ENCODE data around the gene EXTL1. TPM values are rescaled to one million over a fixed set of nuclear protein-coding genes. Genes with fewer than 3 reads are reported as not detected.

The EXTL1 gene, protein sequence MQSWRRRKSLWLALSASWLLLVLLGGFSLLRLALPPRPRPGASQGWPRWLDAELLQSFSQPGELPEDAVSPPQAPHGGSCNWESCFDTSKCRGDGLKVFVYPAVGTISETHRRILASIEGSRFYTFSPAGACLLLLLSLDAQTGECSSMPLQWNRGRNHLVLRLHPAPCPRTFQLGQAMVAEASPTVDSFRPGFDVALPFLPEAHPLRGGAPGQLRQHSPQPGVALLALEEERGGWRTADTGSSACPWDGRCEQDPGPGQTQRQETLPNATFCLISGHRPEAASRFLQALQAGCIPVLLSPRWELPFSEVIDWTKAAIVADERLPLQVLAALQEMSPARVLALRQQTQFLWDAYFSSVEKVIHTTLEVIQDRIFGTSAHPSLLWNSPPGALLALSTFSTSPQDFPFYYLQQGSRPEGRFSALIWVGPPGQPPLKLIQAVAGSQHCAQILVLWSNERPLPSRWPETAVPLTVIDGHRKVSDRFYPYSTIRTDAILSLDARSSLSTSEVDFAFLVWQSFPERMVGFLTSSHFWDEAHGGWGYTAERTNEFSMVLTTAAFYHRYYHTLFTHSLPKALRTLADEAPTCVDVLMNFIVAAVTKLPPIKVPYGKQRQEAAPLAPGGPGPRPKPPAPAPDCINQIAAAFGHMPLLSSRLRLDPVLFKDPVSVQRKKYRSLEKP
- total RNA-seq, result not detected in 2 replicates

DNA sequence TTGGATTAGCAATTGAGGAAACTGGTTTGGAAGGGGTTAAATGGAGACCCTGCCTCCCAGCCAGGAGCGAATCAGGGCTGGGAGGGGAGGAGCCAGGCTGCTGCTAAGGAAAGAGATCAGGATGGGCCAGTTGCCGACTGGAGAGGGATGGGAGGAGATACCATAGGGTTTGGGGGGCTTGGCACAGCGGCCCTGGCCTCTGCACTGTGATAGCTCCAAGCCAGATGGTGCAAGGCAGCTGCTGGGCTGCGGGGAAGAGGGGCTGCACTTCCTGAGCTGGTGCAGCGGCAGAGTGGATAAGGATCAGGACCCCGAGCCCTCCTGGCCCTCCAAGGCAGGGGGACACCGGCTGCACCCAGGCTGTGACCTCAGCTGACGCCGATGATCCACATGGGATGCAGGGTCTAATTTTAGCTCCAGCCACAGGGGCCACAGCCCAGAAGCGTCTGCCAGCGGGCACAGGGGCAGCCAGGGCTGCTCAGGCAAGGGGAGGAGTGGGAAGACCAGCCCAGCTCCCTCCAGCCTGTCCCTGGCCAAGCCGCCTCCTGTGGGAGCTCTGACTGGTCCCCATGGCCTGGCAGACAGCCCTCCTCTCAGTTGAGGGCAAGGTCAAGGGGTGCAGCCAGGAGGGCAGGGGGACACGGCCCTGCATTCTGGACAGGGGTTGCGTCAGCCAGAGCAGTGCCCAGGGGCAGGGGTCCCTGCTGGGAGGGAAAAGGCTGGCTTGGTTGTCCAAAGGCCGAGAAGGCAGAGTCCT lies at the start of gene EXTL1:
TSS of gene EXTL1 (plus strand) at position 129 of the 757 bp plus-strand sequence. CDS start 872 bp downstream, outside the sequence.

DNA sequence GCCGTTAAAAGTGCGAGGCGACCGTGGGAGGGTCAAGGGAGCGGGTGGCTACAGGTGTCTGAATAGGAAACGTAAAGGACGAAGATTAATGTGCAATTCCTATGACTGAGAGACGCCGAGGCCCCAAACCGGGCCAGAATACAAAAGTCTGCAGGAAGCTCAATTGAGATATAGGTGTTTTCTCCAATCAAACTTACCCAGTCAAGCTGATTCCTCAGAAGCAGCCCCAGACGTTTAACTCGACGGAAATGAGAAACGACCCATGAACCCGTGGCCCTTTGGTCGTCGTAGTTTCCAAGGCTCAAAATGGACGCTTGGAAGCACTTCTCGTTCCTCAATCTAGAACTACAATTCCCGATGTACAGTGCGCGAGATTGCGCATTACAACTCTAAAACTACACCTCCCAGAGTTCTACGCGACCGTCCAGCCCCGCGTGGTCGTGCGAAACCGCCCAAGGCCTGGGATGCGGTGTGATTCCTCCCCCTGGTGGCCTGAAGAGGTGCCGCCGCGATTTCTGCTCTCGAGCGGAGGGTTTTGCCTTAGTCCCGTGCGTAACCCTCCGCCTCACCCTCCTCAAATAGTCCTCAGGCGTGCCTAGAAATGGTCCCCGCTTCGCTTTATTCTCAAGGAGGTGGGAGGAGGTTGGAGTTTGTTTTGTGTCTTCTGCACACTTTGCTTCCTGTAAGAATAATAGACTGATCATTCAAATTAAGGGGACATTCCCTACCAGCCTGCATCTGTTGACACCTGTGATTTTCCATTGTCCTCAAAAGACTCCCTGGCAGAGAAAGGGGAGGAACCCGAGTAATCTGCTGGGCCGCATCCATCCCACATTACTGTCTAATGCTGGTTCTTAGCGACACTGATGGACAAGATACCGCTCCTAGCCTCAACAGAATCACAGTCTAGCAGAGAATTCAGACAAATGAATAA lies 23.5 kb upstream of the EXTL1 start, which contains the start of gene PAFAH2:
TSS of gene PAFAH2 (minus strand) at position 236 of the 934 bp plus-strand sequence. CDS start 7,247 bp downstream, outside the sequence.

DNA sequence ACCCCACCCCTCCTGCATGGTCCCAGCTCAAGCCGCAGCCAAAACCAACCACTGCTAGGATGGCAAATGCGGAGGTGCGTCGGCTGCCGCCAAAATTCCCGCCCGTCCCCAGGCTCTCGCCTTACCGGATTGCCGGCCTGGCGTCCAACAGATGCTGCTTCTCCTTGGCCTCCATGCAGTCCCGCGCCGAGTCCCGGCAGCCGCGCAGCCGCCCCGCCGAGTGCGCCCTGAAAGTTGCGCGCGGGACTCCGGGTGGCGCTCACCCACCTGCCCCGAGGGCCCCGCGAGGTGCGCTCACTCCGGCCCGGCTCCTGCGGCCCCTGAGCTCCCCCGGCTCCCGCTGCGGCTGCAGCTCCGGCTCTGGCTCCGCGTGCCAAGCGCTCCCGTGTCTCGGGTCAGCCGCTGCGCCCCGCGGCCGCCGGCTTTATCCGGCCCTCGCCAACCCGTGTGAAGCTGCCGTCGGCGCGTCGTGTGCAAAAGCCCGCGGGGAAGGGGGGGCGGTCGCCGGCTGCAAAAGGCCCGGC lies 24.2 kb downstream of the EXTL1 start, which contains the start of gene SLC30A2:
TSS of gene SLC30A2 (minus strand) at position 397 of the 524 bp plus-strand sequence. CDS start at position 175, 222 bp downstream.

DNA sequence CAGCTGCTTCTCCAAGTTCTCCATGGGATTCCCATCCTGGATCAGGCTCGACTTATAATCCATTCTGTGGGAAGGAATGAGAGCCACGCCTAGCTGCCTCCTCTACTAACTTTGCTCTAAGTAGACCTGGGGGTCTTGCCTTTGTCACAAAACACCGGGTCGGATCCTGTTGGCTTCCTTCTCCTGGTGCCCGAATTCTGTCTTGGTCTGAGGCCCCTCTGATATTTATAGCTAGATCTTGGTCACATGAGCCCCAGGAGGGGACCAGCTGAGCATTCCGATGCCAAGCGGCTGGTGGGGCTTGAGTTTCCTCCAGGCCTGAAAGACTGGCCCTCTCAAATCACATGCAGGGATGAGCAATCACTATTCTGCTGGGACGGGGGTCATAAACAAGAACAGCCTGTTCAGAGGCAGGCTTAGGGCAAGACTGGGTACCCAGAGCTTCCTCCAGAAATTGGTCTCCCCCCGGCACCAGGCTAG lies 45.9 kb downstream of the EXTL1 start, which contains the start of gene TRIM63:
TSS of gene TRIM63 (minus strand) at position 199 of the 480 bp plus-strand sequence. CDS start at position 63, 136 bp downstream.

Other genes with a start within 250 kb of the EXTL1 start
- 24.0 and 40.3 TPM in 2 replicates for gene SELENON, start 221.6 kb upstream of the EXTL1 start, total RNA-seq
- 29.8 and 31.7 TPM in 2 replicates for gene MTFR1L, start 201.8 kb upstream of the EXTL1 start, total RNA-seq
- 6.5 and 9.7 TPM in 2 replicates for gene AUNIP, start 162.3 kb upstream of the EXTL1 start, total RNA-seq
- 29.9 and 37.0 TPM in 2 replicates for gene PAQR7, start 146.1 kb upstream of the EXTL1 start, total RNA-seq
- 150 and 162 TPM in 2 replicates for gene STMN1, start 115.4 kb upstream of the EXTL1 start, total RNA-seq
- gene PAFAH2, start 23.7 kb upstream of the EXTL1 start, total RNA-seq, result 12.0 and 12.6 TPM in 2 replicates
- not detected in 2 replicates for gene SLC30A2, start 24.3 kb downstream of the EXTL1 start, total RNA-seq
- gene TRIM63, start 45.9 kb downstream of the EXTL1 start, total RNA-seq, result not detected in 2 replicates
- gene PDIK1L, start 90.0 kb downstream of the EXTL1 start, total RNA-seq, result 4.2 and 4.4 TPM in 2 replicates
- not detected in 2 replicates for gene FAM110D, start 137.3 kb downstream of the EXTL1 start, total RNA-seq
- not detected in 2 replicates for gene C1orf232, start 147.2 kb downstream of the EXTL1 start, total RNA-seq
- 41.9 and 54.0 TPM in 2 replicates for gene ZNF593, start 148.1 kb downstream of the EXTL1 start, total RNA-seq
- not detected in 2 replicates for gene ZNF593OS, start 150.1 kb downstream of the EXTL1 start, total RNA-seq
- 16.8 and 31.6 TPM in 2 replicates for gene CNKSR1, start 155.7 kb downstream of the EXTL1 start, total RNA-seq
- gene CATSPER4, start 168.8 kb downstream of the EXTL1 start, total RNA-seq, result not detected in 2 replicates
- 8.2 and 13.9 TPM in 2 replicates for gene CEP85, start 212.4 kb downstream of the EXTL1 start, total RNA-seq